OCI-LY7 (cell line): Measurements from ENCODE around the gene BMI1. TPM values are rescaled to one million over a fixed set of nuclear protein-coding genes. Genes with fewer than 3 reads are reported as not detected.

Source experiments
- BruUV-seq: library from RNA; stranded (reverse); fragments of 400-500 nt; replicated peaks from 2 replicates; lab custom pipeline; 2021; lab: Mats Ljungman, UMichigan
- CTCF ChIA-PET: fragments of 300-600 bp; sonication (Branson Sonifier 250); formaldehyde crosslinking; loops from one replicate; lab custom pipeline; 2022; ENCODE audit warnings: antibody characterized with exemption; ENCODE audit not compliant: unreplicated experiment; lab: Charles Lee
- POLR2A ChIA-PET: fragments of 300-600 bp; sonication (Branson Sonifier 250); formaldehyde crosslinking; loops from one replicate; lab custom pipeline; 2022; ENCODE audit warnings: antibody characterized with exemption; lab: Charles Lee
- DNase-seq: peaks from one replicate; pipeline ENCODE4 v3.0.0-alpha.2; 2015; ENCODE audit warnings: low spot score
- H2AFZ ChIP-seq: fragments of 200-600 bp; sonication (generic), shearing (Covaris generic); 2 replicates; pipeline ENCODE4 v1.6.1; 2014; ENCODE audit warnings: mild to moderate bottlenecking, antibody characterized with exemption, low read length, moderate library complexity
- H3K27ac ChIP-seq: fragments of 200-600 bp; sonication (generic); 2 replicates; pipeline ENCODE4 v1.5.1; 2014; ENCODE audit warnings: mixed run types, low read depth, mild to moderate bottlenecking, moderate library complexity, low read length, inconsistent platforms; ENCODE audit not compliant: poor library complexity, severe bottlenecking
- H3K36me3 ChIP-seq: fragments of 200-600 bp; sonication (generic); 2 replicates; pipeline ENCODE4 v1.6.1; 2014; ENCODE audit warnings: mild to moderate bottlenecking, antibody characterized with exemption, low read length, moderate library complexity, mixed read lengths; ENCODE audit not compliant: insufficient read depth
- H3K4me1 ChIP-seq: fragments of 200-600 bp; sonication (generic); 2 replicates; pipeline ENCODE4 v1.5.1; 2014; ENCODE audit warnings: mild to moderate bottlenecking, low read length; ENCODE audit not compliant: insufficient read depth, poor library complexity, severe bottlenecking
- H3K4me2 ChIP-seq: fragments of 200-600 bp; sonication (generic); 2 replicates; pipeline ENCODE4 v1.6.1; 2014; ENCODE audit warnings: mild to moderate bottlenecking, low read length
- H3K4me3 ChIP-seq: fragments of 200-600 bp; sonication (generic); 2 replicates; pipeline ENCODE4 v1.5.1; 2014; ENCODE audit warnings: mild to moderate bottlenecking, low read depth, low read length; ENCODE audit not compliant: poor library complexity, severe bottlenecking
- H3K79me2 ChIP-seq: fragments of 200-600 bp; sonication (generic); 2 replicates; pipeline ENCODE4 v1.6.1; 2016; ENCODE audit warnings: low read depth, mild to moderate bottlenecking, low read length, moderate library complexity, mixed read lengths; ENCODE audit not compliant: insufficient read depth
- H3K9me2 ChIP-seq: fragments of 200-600 bp; sonication (generic); 2 replicates; pipeline ENCODE4 v1.6.1; 2016; ENCODE audit warnings: mild to moderate bottlenecking, low read length, mixed read lengths; ENCODE audit not compliant: insufficient read depth
- H3K9me3 ChIP-seq: fragments of 200-600 bp; sonication (generic); 2 replicates; pipeline ENCODE4 v1.6.1; 2014; ENCODE audit warnings: mild to moderate bottlenecking, mixed run types, low read length, mixed read lengths
- H4K20me1 ChIP-seq: fragments of 200-600 bp; sonication (generic); 2 replicates; pipeline ENCODE4 v1.6.1; 2014; ENCODE audit warnings: mild to moderate bottlenecking, antibody characterized with exemption, low read length, moderate library complexity, mixed read lengths; ENCODE audit not compliant: insufficient read depth
- EZH2phosphoT487 ChIP-seq: fragments of 200-600 bp; sonication (generic); IDR thresholded peaks from 2 replicates; pipeline ENCODE4 v1.6.1; 2018; ENCODE audit warnings: low read depth, borderline replicate concordance, mild to moderate bottlenecking, mixed run types, antibody characterized with exemption, low read length, moderate library complexity, mixed read lengths
- intact Hi-C: fragments of 100-400 bp; cut with micrococcal nuclease; formaldehyde crosslinking; loops from one replicate; pipeline ENCODE4 v1.10.0; 2022; ENCODE audit not compliant: unreplicated experiment
- total RNA-seq, 2 experiments: library from RNA; depleted of rRNA in 1 of 2; stranded (reverse); fragments of >200 nt in 1 of 2; shearing (Covaris generic) in 1 of 2; gene quantifications; 2 replicates each; pipeline ENCODE4 v1.2.3, GENCODE V29; 2014 to 2022
- TF ChIP-seq, protein P1 (sequence below): fragments of 200-600 bp; sonication (generic); conservative IDR thresholded peaks from 2 replicates; pipeline ENCODE4 v1.5.1; 2014; ENCODE audit warnings: mild to moderate bottlenecking, antibody characterized with exemption, low read length, moderate library complexity, mixed read lengths

Gene BMI1
- total RNA-seq, 2 experiments from 2014 or later: 7.4 to 17.8 TPM

DNA sequence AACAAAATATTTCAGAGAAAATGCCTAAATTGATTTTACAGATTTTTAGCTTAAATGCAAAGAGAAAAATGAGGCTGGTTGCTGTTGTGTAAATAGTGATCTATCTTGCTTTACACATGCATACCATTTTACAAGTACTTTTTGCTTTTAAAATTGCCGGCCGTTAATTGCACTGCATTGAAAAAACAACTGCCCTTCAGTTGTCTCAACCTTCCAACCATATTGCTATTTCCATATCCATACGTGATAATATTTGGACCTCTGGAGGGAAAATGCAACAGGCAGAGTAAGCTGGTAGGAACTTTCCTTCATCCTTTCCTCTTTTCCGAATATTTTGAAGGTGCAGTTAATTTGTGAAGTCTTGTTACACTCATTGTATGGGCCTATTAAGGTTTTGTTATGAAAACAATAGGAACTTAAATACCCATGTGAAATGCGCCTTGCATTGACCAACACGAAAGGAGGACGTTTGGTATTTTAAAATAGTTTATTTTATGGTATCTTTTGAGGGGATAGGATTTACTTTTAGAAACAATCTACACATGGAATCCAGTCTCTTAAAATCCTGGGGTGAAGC is 11.3 kb downstream of the BMI1 start:
- Histone ChIP-seq H3K9me2 (no peaks in the 10 kb centered on the region), H3K36me3 (peaks cover 6% of the 10 kb centered on the region), H3K79me2 (no peaks in the 10 kb centered on the region), H3K9me3 (no peaks in the 10 kb centered on the region), H3K4me1 (peaks cover 10% of the 10 kb centered on the region), H3K27ac (no peak overlapping the region), H3K4me2 (no peak overlapping the region), H4K20me1 (no peaks in the 10 kb centered on the region; the same call in 1 of the 2 replicates), H3K4me3 (no peak overlapping the region), H2AFZ (no peak overlapping the region)
- no peak for TF ChIP-seq EZH2phosphoT487
- TF ChIP-seq, protein P1, sequence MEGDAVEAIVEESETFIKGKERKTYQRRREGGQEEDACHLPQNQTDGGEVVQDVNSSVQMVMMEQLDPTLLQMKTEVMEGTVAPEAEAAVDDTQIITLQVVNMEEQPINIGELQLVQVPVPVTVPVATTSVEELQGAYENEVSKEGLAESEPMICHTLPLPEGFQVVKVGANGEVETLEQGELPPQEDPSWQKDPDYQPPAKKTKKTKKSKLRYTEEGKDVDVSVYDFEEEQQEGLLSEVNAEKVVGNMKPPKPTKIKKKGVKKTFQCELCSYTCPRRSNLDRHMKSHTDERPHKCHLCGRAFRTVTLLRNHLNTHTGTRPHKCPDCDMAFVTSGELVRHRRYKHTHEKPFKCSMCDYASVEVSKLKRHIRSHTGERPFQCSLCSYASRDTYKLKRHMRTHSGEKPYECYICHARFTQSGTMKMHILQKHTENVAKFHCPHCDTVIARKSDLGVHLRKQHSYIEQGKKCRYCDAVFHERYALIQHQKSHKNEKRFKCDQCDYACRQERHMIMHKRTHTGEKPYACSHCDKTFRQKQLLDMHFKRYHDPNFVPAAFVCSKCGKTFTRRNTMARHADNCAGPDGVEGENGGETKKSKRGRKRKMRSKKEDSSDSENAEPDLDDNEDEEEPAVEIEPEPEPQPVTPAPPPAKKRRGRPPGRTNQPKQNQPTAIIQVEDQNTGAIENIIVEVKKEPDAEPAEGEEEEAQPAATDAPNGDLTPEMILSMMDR: no peak
- ChIA-PET POLR2A (interaction anchor here (0.6 to 0.8 kb wide), 2 partner anchors 8 to 108 kb away, joined by 3 read pairs; no protein-coding TSS in a partner anchor), CTCF (no interaction called here)
- BruUV-seq: no TSS peak
- DNase-seq: no peak
- intact Hi-C loops: no loop called here

DNA sequence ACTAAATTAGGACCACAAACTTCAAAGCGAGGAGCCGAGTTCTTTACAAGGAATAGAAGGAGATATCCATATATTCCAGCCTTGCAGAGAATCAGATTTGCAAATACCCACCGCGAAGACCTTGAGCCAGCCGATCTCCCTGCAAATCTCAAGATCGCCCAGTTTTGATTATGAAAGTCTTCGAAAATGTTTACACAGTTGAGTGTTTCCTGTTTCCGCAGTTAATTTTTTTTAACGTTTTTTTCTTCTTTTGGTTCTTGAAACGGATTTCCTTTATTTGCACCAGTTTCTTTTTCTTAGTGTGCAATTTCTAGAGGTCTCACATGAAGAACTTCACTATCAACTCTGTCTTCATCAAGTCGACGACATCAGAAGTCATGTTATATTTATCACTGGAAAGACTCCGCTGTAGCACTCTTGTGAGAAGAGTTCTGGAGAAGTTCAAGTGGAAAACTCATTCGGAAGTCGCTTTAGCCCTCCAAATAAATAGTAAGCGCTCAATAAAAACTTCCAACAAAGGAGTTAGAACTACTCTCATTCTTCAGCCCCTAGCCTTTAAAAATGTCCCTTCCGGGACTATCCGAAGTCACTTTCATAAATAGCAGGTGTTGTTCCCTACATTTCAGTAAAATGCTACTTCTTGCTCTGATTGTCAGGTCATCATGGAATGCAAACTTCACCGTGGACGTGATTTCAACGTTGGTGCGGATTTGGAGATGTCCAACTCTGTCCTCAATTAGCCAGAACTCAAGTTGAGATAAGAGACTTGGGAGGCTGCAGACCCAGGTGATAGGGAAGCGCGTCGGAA is 12.5 kb downstream of the BMI1 start:
- no peak for DNase-seq
- H3K9me2 ChIP-seq: no peaks in the 10 kb centered on the region
- no peaks in the 10 kb centered on the region for H3K9me3 ChIP-seq
- H2AFZ ChIP-seq: no peak overlapping the region
- peaks cover 10% of the 10 kb centered on the region for H3K4me1 ChIP-seq
- H4K20me1 ChIP-seq: no peaks in the 10 kb centered on the region; the same call in 1 of the 2 replicates
- no peak overlapping the region for H3K4me3 ChIP-seq
- CTCF ChIA-PET: no interaction called here
- TF ChIP-seq EZH2phosphoT487: no peak
- TF ChIP-seq, protein P1: no peak
- H3K4me2 ChIP-seq: 0 out of 2 replicates have a peak overlapping the region, but pooled peaks have one; percentile 26
- intact Hi-C loops: no loop called here
- POLR2A ChIA-PET: no interaction called here
- no peaks in the 10 kb centered on the region for H3K79me2 ChIP-seq
- peaks cover 6% of the 10 kb centered on the region for H3K36me3 ChIP-seq
- H3K27ac ChIP-seq: no peak overlapping the region
- BruUV-seq: no TSS peak

DNA sequence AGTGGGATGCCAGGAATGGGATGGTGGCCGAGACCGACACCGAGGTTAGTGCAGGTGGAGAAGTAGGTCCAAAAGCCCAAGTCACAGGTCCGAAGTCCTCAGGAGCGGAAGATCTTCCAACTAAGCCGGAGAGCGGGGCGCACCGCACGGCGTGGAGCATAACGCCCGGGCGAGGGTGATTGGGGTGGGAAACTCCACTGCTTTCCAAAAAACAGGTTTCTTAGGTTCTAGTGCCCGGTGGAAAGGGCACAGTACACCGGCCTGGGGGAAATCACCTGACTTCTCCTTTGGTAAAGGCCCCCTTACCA is 13.0 kb downstream of the BMI1 start:
- BruUV-seq: no TSS peak
- H3K27ac ChIP-seq: no peak overlapping the region
- H3K79me2 ChIP-seq: no peaks in the 10 kb centered on the region
- H4K20me1 ChIP-seq: no peaks in the 10 kb centered on the region; the same call in 1 of the 2 replicates
- no peaks in the 10 kb centered on the region for H3K9me2 ChIP-seq
- no peak for TF ChIP-seq EZH2phosphoT487
- TF ChIP-seq, protein P1: no peak
- POLR2A ChIA-PET: no interaction called here
- no peak overlapping the region for H3K4me2 ChIP-seq
- H3K4me1 ChIP-seq: peaks cover 10% of the 10 kb centered on the region
- intact Hi-C loops: no loop called here
- no peaks in the 10 kb centered on the region for H3K9me3 ChIP-seq
- no peak for DNase-seq
- H2AFZ ChIP-seq: no peak overlapping the region
- H3K4me3 ChIP-seq: no peak overlapping the region
- H3K36me3 ChIP-seq: peaks cover 6% of the 10 kb centered on the region
- CTCF ChIA-PET: no interaction called here
